Endothelial cell of umbilical vein (primary cell): ENCODE results near the gene DMWD.

Experiments
- EZH2 ChIP-seq: IDR thresholded peaks from 2 replicates; pipeline ENCODE4 v1.6.1; 2012; ENCODE audit warnings: borderline replicate concordance, low read depth, mild to moderate bottlenecking, moderate library complexity, low read length, inconsistent platforms; ENCODE audit not compliant: severe bottlenecking
- MYC ChIP-seq: IDR thresholded peaks from one replicate; pipeline ENCODE4 v1.6.1; 2011; ENCODE audit warnings: mild to moderate bottlenecking, low read depth, low read length
- POLR2A ChIP-seq: IDR thresholded peaks from 2 replicates; pipeline ENCODE4 v1.6.1; 2012; ENCODE audit warnings: low read depth, mild to moderate bottlenecking, control low read depth, low read length
- POLR2AphosphoS5 ChIP-seq: IDR thresholded peaks from 2 replicates; pipeline ENCODE4 v1.6.1; 2012; ENCODE audit warnings: low read depth, mild to moderate bottlenecking, control low read depth, low read length, moderate library complexity; ENCODE audit not compliant: insufficient read depth
- TF ChIP-seq, protein P1 (sequence below), 2 donors: IDR thresholded peaks; 1 replicate in 1 of 2; 2 replicates in 1 of 2; pipeline ENCODE4 v1.5.1; 2011; ENCODE audit warnings: low read length in 2 of 2, mild to moderate bottlenecking in 2 of 2, moderate library complexity in 2 of 2, control low read depth in 1 of 2, inconsistent platforms in 1 of 2, low read depth in 1 of 2; ENCODE audit not compliant: insufficient read depth in 1 of 2; ENCODE audit errors: extremely low read depth in 1 of 2

DNA sequence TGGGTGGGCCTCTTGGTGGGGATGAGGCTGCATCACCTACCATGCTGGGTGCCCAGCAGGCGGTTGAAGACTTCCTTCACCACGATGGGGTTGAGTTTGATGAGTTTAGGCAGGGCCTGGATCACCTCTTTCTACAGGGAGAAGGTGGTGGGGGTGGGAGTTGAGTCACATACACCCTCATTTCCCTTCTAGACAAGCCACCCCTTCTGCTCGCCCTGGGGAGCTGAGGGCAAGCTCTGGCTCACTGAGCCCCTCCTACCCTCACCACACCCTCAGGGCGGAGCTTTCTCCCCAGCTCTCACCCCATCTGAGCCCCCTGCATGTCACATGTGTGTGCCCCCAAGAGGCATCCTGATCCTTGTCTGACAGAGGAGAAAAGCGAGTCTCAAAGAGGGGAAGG, 30.1 kb upstream of the DMWD start:
- TF ChIP-seq, protein P1, sequence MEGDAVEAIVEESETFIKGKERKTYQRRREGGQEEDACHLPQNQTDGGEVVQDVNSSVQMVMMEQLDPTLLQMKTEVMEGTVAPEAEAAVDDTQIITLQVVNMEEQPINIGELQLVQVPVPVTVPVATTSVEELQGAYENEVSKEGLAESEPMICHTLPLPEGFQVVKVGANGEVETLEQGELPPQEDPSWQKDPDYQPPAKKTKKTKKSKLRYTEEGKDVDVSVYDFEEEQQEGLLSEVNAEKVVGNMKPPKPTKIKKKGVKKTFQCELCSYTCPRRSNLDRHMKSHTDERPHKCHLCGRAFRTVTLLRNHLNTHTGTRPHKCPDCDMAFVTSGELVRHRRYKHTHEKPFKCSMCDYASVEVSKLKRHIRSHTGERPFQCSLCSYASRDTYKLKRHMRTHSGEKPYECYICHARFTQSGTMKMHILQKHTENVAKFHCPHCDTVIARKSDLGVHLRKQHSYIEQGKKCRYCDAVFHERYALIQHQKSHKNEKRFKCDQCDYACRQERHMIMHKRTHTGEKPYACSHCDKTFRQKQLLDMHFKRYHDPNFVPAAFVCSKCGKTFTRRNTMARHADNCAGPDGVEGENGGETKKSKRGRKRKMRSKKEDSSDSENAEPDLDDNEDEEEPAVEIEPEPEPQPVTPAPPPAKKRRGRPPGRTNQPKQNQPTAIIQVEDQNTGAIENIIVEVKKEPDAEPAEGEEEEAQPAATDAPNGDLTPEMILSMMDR (IDR thresholded peaks at IDR 0.05; ENCODE audit: extremely low read depth in 1 of 2, insufficient read depth in 1 of 2, low read depth in 1 of 2, low read length in 2 of 2), result no peak
- TF ChIP-seq POLR2AphosphoS5, result no peak
- no peak for TF ChIP-seq MYC
- TF ChIP-seq EZH2, result no peak
- TF ChIP-seq POLR2A, result no peak
